GM19239 (cell line): Measurements from ENCODE around the gene MYO5C.
"Not testable (repeated sequence)": the region's sequence is repeated elsewhere in the genome, so short reads cannot be mapped to it uniquely, and the experiment has no call there.

Source experiments
- DNase-seq: peaks from one replicate; pipeline ENCODE4 v3.0.0; 2011; ENCODE audit warnings: low spot score; ENCODE audit not compliant: insufficient read length
- FAIRE-seq: peaks from 2 replicates; lab custom pipeline; 2011; peaks lifted over from hg19 to GRCh38; lab: Jason Lieb, UNC

MYO5C gene

GRCh38 chr15:52309154-52309548, 13.5 kb upstream of the MYO5C start:
- FAIRE-seq (peak; percentile 14), DNase-seq (no peak)

GRCh38 chr15:52308446-52309153, 13.0 kb upstream of the MYO5C start:
- FAIRE-seq (peak; percentile 86), DNase-seq (no peak)

GRCh38 chr15:52307847-52308246, 12.2 kb upstream of the MYO5C start:
- DNase-seq: no peak

GRCh38 chr15:52306270-52306669, 10.7 kb upstream of the MYO5C start:
- DNase-seq (no peak), FAIRE-seq (no peak)

More at GRCh38 chr15:52307847-52308246, 12.2 kb upstream of the MYO5C start:
- no peak for FAIRE-seq

- DNase-seq: no peak
- no peak for FAIRE-seq
Measured at GRCh38 chr15:52303093-52303772, 7.6 kb upstream of the MYO5C start.

- FAIRE-seq (no peak), DNase-seq (no peak)
Measured at GRCh38 chr15:52301265-52301847, 5.8 kb upstream of the MYO5C start.

GRCh38 chr15:52294881-52295420, 653 bp downstream of the MYO5C start:
- FAIRE-seq: no peak

GRCh38 chr15:52292780-52293392, 2.7 kb downstream of the MYO5C start:
- no peak for FAIRE-seq
- DNase-seq: no peak

More at GRCh38 chr15:52294881-52295420, 653 bp downstream of the MYO5C start:
- DNase-seq: no peak

- peak; percentile 66 for FAIRE-seq
- DNase-seq: peak; percentile 62
Measured at GRCh38 chr15:52291204-52291603, 4.4 kb downstream of the MYO5C start.

GRCh38 chr15:52290800-52291199, 4.8 kb downstream of the MYO5C start:
- DNase-seq (no peak), FAIRE-seq (no peak)

- DNase-seq (no peak), FAIRE-seq (peak; percentile 58)
Measured at GRCh38 chr15:52290329-52290728, 5.3 kb downstream of the MYO5C start.

- no peak for DNase-seq
- no peak for FAIRE-seq
Measured at GRCh38 chr15:52289629-52290081, 5.9 kb downstream of the MYO5C start.

GRCh38 chr15:52288986-52289385, 6.6 kb downstream of the MYO5C start:
- no peak for FAIRE-seq
- DNase-seq: no peak

GRCh38 chr15:52288051-52288942, 7.3 kb downstream of the MYO5C start:
- FAIRE-seq (no peak), DNase-seq (no peak)

- DNase-seq (no peak), FAIRE-seq (no peak)
Measured at GRCh38 chr15:52287114-52287513, 8.5 kb downstream of the MYO5C start.

GRCh38 chr15:52285941-52286340, 9.7 kb downstream of the MYO5C start:
- not testable (repeated sequence) for DNase-seq, FAIRE-seq

GRCh38 chr15:52284164-52284563, 11.4 kb downstream of the MYO5C start:
- no peak for DNase-seq
- no peak for FAIRE-seq

GRCh38 chr15:52283281-52283680, 12.3 kb downstream of the MYO5C start:
- FAIRE-seq: no peak
- DNase-seq: no peak

- no peak for DNase-seq
- FAIRE-seq: no peak
Measured at GRCh38 chr15:52282418-52282817, 13.2 kb downstream of the MYO5C start.
